Sigmoid colon (tissue), 4 donors: ENCODE results near the gene ZNF485.
"Not testable (repeated sequence)": the region's sequence is repeated elsewhere in the genome, so short reads cannot be mapped to it uniquely, and the experiment has no call there.

Source experiments
- POLR2A ChIP-seq, 2 donors: fragments of 450-650 bp; IDR thresholded peaks; one replicate each; pipeline ENCODE4 v1.6.1; 2016; ENCODE audit warnings: antibody characterized with exemption in 2 of 2, mild to moderate bottlenecking in 2 of 2, moderate library complexity in 2 of 2
- POLR2AphosphoS5 ChIP-seq, 4 donors: sonication (generic); formaldehyde crosslinking; IDR thresholded peaks; one replicate each; pipeline ENCODE4 v1.6.1; 2017; ENCODE audit warnings: antibody characterized with exemption in 4 of 4
- TF ChIP-seq, protein P1 (sequence below), 4 experiments: fragments of 450-650 bp in 3 of 4; fragments of 200-600 bp in 1 of 4; IDR thresholded peaks; one replicate each; pipeline ENCODE4 v1.5.1; 2016 to 2019; ENCODE audit warnings: antibody characterized with exemption in 4 of 4, mild to moderate bottlenecking in 3 of 4, moderate library complexity in 2 of 4

DNA sequence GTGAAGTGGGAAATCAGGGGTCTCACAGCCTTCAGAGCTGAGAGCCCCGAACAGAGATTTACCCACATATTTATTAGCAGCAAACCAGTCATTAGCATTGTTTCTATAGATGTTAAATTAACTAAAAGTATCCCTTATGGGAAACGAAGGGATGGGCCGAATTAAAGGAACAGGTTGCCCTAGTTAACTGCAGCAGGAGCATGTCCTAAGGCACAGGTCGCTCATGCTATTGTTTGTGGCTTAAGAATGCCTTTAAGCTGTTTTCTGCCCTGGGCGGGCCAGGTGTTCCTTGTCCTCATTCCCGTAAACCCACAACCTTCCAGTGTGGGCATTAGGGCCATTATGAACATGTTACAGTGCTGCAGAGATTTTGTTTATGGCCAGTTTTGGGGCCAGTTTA lies 4.7 kb upstream of the ZNF485 start:
- not testable (repeated sequence) for TF ChIP-seq POLR2AphosphoS5, POLR2A (IDR thresholded peaks at IDR 0.05)
- TF ChIP-seq, protein P1, sequence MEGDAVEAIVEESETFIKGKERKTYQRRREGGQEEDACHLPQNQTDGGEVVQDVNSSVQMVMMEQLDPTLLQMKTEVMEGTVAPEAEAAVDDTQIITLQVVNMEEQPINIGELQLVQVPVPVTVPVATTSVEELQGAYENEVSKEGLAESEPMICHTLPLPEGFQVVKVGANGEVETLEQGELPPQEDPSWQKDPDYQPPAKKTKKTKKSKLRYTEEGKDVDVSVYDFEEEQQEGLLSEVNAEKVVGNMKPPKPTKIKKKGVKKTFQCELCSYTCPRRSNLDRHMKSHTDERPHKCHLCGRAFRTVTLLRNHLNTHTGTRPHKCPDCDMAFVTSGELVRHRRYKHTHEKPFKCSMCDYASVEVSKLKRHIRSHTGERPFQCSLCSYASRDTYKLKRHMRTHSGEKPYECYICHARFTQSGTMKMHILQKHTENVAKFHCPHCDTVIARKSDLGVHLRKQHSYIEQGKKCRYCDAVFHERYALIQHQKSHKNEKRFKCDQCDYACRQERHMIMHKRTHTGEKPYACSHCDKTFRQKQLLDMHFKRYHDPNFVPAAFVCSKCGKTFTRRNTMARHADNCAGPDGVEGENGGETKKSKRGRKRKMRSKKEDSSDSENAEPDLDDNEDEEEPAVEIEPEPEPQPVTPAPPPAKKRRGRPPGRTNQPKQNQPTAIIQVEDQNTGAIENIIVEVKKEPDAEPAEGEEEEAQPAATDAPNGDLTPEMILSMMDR (IDR thresholded peaks at IDR 0.05), result not testable (repeated sequence)
